ENCODE data around the gene ITPRIPL2.

Gene ITPRIPL2

DNA sequence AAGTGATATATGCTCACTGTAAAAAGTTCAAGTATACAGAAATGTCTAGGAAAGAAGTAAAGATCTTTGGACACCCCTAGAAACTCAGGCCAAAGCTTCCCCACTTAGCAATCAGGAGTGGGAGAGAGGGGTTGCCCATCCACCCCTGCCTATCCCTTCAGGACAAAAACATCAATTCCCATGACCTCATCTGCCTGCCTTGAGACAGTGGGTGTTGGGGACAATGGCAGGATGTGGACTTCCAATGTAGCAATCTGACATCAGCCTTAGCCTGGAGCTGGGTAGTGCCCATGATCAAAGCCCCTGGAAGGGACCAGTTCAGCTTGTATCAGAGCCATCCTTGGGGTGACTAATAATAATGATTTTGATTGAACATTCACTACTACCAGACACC, 18.1 kb downstream of the ITPRIPL2 start:
- no peak for DNase-seq (ENCODE audit: low read depth)
- TF ChIP-seq, protein P1, sequence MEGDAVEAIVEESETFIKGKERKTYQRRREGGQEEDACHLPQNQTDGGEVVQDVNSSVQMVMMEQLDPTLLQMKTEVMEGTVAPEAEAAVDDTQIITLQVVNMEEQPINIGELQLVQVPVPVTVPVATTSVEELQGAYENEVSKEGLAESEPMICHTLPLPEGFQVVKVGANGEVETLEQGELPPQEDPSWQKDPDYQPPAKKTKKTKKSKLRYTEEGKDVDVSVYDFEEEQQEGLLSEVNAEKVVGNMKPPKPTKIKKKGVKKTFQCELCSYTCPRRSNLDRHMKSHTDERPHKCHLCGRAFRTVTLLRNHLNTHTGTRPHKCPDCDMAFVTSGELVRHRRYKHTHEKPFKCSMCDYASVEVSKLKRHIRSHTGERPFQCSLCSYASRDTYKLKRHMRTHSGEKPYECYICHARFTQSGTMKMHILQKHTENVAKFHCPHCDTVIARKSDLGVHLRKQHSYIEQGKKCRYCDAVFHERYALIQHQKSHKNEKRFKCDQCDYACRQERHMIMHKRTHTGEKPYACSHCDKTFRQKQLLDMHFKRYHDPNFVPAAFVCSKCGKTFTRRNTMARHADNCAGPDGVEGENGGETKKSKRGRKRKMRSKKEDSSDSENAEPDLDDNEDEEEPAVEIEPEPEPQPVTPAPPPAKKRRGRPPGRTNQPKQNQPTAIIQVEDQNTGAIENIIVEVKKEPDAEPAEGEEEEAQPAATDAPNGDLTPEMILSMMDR (conservative IDR thresholded peaks at IDR 0.05; ENCODE audit: low read depth, low read length): no peak
- H3K4me3 ChIP-seq (ENCODE audit: low read length): no peak overlapping the region

DNA sequence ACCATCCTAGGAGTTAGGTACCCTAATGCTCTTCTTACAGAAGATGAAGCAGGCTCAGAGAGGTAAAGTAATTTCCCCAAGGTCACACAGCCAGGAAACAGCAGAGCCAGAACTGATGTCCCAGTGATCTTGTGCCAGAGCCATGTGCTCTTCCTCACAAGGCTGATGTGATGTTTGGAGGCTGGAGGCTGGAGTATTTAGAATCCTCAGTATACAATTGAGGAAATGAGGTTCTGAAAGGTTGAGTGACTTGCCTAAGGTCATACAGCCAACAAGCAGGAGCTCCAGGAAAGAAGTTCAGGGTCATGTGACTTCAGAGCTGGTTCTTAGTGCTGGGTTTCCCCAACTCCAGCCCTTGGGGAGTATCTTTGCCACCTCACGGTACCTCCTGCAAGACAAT, 18.5 kb downstream of the ITPRIPL2 start:
- DNase-seq (ENCODE audit: low read depth): no peak
- TF ChIP-seq, protein P1 (conservative IDR thresholded peaks at IDR 0.05; ENCODE audit: low read depth, low read length): no peak
- H3K4me3 ChIP-seq (ENCODE audit: low read length): no peak overlapping the region

DNA sequence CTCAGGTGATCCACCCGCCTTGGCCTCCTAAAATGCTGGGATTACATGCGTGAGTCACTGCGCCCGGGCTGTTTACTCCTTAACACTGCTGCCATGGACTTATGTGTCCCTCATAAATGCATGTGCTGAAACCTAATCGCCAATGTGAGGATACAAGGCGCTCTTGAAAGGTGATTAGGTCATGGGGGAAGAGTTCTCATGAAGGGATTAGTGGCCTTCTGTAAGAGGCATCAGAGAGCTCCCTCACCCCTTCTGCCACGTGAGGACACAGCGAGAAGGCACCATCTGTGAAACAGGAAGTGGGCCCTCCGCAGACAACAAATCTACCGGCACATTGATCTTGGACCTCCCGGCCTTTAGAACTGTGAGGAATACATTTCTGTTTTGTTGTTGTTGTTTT, 19.1 kb downstream of the ITPRIPL2 start:
- TF ChIP-seq, protein P1 (conservative IDR thresholded peaks at IDR 0.05; ENCODE audit: low read depth, low read length): no peak
- H3K4me3 ChIP-seq (ENCODE audit: low read length): no peak overlapping the region
- peak; percentile 62 for DNase-seq (ENCODE audit: low read depth)

DNA sequence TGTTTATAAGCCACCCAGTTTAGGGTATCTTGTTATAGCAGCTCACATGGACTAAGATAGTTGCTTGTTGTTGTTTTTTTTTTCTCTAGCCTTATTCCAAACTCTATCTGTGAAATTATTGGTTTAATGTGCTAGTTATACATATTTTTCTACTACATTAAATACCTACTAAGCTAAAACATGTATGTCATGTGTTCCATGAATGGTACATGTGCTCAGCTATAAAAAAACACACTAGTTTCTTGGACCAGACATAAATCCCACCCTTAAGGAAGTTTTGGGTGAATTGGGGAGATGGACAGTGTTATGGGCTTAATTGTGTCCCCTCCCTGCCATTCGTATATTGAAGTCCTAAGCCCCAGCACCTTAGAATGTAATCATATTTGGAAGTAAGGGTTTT, 19.8 kb downstream of the ITPRIPL2 start:
- no peak overlapping the region for H3K4me3 ChIP-seq (ENCODE audit: low read length)
- TF ChIP-seq, protein P1 (conservative IDR thresholded peaks at IDR 0.05; ENCODE audit: low read depth, low read length): no peak

DNA sequence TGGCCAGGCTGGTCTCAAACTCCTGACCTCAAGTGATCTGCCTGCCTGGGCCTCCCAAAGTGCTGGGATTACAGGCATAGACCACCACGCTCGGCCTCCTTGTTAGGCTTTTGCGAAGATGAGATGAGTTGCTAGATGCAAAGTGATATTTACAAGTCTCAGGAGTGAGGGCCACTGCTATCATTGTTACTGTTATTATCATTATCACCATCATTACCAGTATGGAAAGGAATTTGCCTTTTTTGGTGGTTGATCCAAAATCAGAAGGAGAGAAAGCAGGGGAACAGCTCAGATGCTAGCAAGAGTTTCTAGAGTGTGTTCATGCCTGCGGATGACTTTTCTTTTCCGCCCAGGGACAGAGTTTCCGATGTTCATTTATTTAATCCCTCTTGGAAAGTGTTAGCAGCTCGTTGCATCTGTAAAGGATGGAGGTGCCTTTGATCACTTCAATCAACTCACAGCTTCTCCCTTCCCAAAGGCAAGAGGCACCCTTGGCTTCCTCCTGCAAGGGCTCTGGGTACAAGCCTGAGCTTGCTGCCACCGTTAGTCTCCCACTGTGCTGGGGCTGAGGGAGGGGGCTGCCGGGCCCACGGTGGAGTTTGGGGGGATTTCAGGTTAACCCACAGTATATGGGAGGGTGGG, 21.6 kb downstream of the ITPRIPL2 start:
- TF ChIP-seq, protein P1 (conservative IDR thresholded peaks at IDR 0.05; ENCODE audit: low read depth, low read length): no peak
- no peak for DNase-seq (ENCODE audit: low read depth)
- no peak overlapping the region for H3K4me3 ChIP-seq (ENCODE audit: low read length)

More for the DNA sequence above, 19.8 kb downstream of the ITPRIPL2 start:
- DNase-seq (ENCODE audit: low read depth): no peak

DNA sequence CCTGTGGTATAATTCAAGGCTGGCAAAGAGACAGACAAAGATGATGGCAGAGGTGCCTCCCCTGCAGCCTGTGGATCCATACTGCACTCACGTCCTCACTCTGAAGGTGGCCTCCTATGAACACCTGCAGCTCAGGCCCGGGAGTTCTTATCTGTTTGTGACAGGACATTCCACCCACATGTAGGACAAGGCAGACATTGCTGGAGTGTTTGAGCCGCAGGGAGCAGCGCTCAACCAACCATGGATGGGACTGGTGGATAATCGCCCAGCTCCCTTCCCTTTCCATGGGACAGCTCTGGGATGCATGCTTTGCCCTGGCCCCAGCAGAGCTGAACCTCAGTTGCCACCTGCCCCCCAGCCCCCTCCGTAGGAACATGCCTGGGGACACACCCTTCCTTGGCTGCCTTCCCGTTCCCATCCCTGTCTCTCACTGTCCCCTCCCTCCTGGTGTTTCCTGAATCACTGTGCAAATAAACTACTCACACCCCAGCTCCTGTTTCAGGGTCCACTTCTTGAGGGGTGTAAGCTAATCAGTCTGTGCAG, 22.2 kb downstream of the ITPRIPL2 start:
- DNase-seq (ENCODE audit: low read depth): no peak
- TF ChIP-seq, protein P1 (conservative IDR thresholded peaks at IDR 0.05; ENCODE audit: low read depth, low read length): no peak
- no peak overlapping the region for H3K4me3 ChIP-seq (ENCODE audit: low read length)

DNA sequence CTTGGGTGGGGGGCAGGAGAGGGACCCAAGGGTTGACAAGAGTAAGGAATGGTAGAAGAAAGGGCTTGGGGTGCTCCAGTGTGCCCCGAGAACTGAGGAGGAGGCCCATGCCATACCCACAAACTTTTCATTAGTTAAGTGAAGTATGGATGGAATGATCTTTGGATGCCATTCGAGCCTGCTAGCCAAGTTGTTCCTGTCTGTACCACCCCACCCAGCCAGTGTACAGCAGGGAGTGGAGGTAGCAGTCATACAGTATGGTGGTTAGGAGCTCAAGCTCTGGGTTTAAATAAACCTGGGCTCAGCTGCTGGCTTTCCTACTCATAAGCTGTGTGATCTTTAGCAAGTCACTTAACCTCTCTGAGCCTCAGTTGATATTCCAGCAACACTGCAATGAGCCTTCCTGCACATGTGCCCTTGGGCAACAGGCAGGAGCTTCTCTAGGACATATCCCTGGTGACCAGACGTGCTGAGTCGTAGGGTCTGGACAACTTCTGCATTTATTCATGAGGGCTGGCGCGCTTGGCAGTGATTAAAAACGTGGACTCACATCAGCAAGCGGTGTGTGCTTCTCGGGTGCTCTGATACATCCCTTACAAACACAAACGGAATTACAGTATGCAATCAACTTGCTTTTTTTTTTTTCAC, 22.9 kb downstream of the ITPRIPL2 start:
- TF ChIP-seq, protein P1 (conservative IDR thresholded peaks at IDR 0.05; ENCODE audit: low read depth, low read length): no peak
- H3K4me3 ChIP-seq (ENCODE audit: low read length): no peak overlapping the region
- no peak for DNase-seq (ENCODE audit: low read depth)

Data from retinal pigment epithelial cell (primary cell).